Fibroblast of skin of right quadriceps (primary cell): ENCODE results near the gene PDE7B.

Experiments used
- DNase-seq: peaks from one replicate; pipeline ENCODE4 v3.0.0-alpha.2; 2013

PDE7B gene

DNA sequence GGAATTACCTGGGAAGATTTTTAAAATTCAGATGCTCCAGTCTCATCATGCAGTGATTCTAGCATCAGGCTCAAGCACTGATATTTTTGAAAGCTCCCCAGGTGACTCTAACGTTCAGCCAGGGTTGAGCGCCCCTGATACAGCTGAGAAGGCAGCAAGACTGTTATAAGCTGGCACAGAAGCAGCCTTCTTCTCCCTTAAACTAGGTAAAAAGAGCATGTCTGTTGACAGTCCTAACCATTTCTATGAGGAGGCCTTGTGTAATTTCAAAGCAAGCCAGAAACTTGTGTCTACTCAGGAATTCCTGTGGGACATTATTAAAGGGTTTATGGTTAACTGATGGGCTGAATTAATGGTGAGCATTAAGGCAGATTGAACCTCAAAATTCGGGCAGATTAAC, 141.9 kb downstream of the PDE7B start:
- DNase-seq = no peak

DNA sequence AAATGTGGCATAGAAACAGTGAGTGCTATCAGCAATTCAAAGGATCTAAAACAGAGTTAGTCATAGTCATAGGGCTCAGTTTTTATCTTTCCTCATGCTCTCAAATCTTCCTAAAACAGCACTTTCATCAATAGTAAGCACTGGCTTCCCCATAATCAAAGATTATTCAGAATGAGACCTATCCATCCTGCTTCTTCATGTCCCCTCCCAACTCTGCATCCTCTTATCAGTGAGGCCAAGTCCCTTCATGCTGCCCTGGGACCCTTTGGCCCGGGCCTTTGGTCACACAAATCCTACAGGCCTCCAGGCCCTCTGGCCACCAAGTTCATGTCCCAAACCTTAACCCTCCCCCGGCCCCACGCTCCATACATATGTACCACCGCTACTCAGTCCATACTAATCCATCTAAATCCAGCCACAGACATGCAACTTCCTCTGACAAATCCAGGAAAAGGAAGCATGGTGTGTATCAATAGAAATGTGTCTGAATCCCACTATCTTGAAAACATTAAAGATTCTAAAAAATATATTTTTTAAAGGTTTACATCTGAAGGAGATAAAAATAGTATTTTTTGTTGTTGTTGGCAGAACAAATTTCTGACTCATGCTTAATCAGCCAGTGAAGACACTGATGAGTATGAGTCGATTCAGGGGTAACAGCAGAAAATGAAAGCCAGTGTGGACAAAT, 143.5 kb downstream of the PDE7B start:
- DNase-seq = peak; percentile 87

DNA sequence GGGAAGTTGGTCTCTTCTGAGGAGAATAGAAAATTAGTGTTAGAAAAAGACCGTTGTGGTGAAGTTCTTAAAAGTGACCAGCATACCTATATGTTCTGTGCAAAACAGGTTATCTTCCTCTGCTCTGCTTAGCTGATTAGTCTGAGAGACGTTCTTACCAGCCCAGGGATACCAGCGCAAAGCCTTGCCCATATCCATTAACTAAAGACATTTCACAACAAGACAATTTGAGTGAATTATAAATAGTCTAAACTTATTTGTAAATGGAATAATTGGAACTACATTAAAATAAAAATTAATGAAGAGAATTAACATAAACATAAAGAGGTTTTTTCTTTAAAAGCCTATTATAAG, 144.0 kb downstream of the PDE7B start:
- no peak for DNase-seq

DNA sequence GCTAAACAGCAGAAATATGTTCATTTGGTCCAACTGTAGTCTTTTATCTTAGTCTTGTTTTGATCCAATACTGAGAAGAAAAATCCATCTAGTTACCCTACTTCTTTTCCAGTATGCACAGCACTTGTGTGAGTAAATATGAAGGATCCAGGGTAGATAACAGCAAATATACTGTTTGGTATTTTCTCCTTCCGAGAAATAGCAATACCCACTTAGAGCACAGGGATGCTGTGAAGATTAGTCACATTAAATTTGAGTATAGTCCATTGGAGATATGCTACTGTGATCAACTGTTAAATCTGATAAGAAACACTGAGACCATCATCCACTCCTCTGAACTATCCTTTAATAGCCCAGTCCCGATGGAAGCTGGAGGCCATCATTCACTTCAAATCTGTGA, 145.2 kb downstream of the PDE7B start:
- DNase-seq = no peak

DNA sequence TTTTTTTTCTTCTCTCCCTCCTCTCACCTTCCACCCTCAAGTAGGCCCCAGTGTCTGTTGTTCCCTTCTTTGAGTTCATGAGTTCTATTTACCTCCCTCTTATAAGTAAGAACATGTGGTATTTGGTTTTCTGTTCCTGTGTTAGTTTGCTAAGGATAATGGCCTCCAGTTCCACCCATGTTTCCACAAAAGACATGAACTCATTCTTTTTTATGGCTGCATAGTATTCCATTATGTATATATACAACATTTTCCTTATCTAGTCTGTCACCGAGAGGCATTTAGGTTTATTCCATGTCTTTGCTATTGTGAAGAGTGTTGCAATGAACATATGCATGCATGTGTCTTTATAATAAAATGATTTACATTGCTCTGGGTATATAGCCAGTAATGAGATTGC, 147.9 kb downstream of the PDE7B start:
- DNase-seq = no peak

DNA sequence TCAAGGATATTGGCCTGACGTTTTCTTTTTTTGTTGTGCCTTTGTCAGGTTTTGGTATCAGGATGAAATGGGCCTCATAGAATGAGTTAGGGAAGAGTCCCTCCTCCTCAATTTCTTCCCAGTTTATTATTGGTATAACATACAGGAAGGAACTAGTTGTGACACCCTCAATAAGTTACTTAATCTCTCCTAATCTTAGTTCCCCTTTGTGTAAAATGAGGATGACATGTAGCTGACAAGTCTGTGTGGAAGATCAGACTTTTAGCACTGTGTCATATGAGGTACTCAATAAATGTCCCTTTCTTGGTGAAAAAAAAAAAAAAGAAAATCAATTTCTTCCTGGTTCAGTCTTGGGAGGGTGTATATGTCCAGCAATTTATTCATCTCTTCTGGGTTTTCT, 155.8 kb downstream of the PDE7B start:
- no peak for DNase-seq

DNA sequence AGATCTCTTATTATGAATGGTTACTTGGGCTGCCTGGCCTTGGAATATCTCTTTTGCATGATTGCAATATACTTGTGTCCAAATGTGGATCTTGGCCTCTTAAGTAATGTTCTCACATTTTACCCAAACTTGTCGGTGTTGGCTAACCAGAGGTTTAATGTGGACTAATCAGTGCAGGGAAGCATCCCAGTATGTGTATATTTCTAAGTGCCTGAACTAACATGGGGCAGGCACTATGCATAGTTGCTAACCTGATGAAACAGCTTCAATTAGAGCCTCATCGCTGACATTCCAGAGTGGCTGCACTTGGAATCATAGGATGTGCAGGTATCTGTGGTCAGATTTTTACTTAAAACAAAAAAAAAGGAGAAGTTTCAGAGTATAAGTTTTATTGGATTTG, 160.0 kb downstream of the PDE7B start:
- peak; percentile 68 for DNase-seq

DNA sequence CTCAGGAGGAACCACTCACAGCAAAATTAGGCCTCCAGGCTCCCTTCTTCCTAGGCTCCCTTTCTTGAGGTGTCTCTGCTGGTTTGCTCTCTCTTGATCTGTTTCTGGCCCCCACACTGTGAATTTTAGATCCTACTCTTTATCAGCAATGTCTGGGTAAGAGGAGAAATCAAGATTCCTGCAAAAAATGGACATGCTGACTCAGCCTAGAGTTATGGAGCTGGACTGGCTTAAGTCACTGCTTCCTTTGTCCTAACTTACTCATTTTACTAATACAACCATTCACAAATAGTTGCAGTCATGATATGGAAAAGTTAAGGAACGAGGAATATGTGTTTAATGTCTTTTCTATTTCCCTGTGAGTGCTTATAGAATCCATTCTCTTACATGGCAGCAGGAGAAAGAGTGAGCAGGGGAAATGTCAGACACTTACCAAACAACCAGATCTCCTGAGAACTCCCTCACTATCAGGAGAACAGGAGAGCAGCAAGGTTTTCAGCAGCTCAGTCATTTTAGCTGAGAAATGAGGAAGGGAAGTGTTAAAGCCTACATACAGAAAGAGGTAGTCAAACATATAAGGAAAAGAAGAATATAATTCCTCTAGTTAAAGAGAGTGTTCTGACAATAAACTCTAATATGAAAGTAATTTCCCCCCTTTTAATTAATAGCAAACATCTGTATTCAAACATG, 160.8 kb downstream of the PDE7B start:
- DNase-seq = peak; percentile 94

DNA sequence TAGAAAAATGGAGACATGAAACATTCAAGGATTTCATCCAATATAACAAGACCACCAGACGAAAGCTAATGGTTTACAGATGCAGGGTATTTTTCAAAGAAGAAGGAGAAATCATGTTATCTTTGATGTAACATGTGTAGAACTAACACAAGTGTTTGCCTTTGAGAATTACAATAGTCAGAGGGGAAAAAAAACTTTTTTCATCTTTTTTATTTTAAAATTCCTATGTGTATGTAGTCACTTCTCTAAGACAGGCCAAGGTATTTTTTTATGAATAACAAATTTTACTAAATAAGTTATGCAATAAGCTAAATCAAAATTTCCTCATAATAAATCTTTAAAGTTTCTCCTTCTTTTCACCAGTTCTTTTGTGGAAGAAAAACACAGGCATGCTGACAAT, 161.4 kb downstream of the PDE7B start:
- DNase-seq = peak; percentile 46

DNA sequence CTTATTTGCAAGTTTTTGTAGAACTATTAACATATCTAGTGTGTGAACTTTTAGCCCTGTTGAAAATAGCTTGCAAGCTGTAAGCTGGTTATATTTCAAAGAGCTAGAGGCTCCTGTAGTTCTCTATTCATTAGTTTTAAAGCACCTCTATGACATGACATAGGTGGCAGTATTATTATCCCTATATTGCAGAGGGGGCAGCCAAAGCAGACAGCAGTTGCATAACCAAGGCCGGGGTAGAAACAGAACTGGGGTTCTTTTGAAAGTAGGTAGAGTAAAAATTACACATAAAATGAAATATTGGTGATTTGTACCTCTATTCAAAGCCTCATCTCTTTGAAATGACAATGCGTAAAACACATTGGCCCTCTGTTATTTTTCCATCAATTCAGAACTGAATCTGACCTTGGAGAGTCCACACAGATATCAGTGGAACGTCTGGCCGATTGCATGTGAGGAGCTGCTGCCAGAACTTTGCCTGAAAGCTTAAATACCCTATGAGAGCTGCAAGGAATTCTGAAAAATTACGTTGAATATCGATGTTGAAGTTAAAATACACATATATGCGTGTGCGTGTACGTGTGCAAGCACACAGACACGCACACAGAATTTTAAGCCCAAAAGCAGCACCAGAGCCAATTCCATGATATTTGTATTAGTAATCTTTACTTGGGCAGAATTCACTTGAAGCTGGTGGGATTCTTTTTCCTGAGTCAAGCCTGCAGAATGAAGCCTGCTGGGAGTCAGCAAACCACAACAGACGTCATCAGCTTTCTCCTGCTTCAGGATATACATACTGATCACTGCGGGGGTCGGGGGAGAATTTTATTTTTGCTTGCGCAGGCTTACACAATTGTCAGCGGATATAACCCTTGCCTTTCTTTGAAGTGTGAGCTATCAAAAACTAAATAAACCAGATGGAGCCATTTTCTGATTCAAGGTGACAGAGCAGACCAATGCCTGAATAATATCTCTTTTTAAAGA, 163.2 kb downstream of the PDE7B start:
- peak; percentile 100 for DNase-seq

DNA sequence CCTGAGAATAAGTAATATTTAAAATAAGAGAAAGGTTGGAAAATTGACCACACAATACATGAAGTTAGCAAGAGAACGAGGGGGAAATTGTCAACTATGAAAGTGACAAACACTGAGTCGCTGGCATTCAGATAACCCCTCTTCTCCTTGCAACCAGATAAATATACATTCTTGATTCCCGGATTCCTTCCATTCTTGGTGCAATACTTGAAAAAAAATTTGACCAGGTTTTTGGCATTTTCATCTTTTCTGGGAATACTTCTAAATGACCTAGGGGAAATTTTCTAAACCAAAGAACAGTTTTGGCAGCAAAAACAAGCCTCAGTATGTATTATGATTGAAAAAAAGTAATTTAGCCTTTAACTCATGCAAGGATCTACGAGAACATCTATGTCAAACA, 164.0 kb downstream of the PDE7B start:
- DNase-seq = peak; percentile 79

DNA sequence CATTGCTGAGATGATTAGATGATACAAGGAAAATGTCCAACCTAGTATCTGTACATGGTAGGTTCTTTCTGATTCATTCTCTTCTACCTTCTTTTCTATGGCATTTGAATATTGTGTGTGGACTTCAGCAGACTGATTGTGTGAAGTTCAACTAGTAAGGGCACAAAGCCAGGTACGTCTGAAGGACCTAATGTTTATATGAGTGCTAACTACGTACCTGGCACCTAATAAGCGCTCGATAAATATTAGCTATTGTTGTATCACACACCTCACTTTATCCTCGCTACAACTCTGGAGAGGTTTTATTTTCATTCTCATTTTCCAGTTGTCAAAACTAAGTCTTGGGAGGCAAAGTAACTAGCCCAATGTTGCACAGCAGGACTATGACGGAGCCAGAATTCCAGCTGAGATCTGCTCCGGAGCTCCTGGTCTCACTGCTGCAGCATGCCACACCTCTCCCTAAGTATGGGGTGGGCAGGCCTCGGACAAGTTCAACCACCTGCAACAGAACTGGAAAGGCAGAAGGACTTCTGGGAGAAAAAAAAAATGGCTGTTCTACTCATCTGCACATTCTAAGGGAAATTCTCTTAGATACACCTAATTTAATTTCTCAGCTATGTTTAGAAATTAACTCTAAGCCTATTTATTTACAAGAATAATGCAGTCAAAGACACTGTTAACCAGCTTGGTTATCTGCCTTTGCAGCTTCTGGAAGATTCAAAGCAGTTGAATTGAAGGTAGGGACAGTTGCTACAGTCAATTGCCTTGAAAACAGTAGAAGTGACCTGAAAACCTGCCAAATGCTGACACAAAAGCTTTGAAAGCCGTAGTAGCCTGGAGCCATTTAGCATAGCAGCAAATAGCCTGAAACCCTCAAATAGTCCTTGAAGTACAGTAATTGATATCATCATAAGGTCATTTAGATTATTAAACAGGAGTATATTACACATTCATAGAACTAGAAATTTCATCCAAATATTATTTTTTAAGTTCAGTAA, 165.0 kb downstream of the PDE7B start:
- DNase-seq = no peak

DNA sequence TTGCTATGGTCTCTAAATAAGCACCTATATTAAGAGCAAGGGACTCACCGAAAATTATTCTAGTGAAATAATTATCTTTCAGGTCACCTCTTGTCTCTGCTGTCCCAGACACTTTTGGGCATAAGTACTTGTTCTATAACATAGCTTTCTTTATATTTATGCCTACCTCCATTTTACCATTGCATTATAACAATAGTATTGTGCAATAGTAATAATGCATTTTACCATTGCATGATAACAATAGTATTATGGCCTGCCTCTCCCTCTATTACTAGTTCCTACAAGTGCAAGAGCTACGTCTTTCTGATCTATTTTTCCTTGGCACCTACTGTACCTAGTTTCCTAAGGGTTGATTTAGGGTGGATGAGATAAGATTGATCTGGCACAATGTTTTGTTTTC, 169.2 kb downstream of the PDE7B start:
- no peak for DNase-seq

DNA sequence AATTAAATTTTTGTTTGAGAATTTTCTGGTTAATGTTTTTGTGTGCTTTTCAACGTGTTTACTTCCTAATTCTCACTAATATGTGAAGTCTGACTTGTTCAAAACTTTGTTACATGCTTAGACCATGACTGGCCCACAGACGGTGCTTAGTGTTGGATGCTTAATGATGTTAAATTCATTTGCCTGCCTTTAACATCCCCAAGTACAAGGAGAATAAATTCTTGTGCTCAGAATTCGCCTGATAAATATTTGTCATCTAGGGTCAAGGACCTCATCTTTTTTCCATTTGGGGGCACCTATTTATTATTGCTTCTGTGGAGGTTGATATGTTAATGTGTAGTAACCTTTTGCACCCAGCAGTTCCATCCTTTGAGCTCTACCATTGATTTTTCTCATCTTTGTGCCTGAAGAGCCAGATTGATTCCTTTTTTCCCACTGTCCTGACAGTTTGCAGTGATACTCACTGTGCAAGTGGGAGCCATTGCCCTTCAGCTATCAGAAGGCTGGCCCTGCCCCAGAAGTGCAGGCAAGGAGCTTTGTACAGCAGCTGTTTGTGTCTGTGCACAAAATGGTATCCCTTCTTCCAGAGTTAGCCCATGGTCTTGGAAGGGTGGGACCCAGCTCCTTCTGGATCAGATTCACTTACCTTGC, 170.8 kb downstream of the PDE7B start:
- DNase-seq = no peak

DNA sequence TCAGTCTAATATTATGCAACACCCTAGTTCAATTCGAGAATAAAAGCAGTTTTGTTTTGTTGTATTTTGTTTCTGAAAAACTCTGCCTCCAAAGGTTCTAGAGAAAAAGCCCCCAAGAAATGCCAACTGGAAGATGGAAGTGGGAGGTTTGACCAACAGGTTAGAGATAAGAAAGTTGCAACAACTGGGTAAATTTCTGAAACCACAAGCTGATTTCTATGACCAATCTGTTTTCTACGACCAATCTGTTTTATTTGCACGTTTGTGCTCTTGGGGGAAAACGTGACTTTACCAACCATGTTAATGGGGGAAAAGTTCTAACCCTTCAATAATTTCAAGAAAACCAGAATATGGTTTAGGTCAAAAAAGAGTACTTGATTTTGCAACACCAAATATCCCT, 173.2 kb downstream of the PDE7B start:
- no peak for DNase-seq

DNA sequence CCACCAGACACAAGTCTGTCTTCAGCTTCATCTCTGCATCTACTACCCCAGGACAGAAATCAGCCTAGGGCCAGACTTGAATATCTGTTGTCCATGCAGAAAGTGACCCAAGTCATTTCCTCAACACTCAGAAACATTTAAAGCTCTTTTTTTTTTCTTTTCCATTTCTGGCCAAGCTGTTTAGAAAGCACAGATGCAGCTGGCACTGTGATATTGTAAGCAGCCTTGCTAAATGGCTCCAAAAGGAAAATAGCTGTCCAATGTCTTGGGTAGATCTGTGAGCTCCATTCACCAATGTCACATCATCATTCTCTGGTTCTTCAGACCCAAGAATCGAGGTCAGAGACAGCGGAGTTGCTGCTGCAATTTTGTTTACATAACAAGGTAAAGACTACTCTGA, 174.2 kb downstream of the PDE7B start:
- DNase-seq = no peak

DNA sequence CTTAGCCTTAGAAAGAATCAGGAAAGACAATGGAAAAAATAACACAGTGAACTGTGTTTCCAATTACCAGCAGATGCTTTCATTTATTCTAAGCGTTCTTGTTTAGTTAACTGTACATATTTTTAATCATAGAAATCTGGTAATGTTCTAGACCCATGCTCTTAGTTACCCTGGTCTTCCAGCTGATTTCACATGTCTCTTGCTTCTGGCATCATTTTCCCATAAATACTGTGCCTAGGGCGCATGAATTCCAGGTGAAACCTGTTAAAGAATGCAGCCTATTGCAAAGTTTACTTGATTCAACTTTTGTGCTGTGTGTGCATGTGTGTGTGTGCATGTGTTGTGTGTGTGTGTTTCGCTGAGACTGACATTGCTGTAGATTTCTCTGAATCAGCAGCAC, 178.6 kb downstream of the PDE7B start:
- DNase-seq = peak; percentile 69

DNA sequence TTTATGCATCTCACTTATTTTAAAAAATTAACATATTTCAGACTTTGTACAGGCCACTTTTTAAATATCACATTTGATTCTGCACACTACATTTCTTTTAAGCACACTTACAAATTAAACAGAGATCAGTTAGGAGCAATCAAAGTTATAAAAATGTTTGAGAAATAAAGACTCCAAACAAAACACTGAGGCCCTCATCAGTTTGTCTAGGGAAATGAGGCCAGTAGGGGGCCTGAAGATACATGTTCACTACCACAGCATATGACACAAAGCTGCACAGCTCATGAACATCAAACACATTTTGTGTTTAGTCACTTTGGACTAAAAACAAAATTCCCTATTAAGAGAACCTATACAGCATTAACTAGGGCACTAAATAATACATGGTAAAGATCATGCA, 180.5 kb downstream of the PDE7B start:
- peak; percentile 64 for DNase-seq

DNA sequence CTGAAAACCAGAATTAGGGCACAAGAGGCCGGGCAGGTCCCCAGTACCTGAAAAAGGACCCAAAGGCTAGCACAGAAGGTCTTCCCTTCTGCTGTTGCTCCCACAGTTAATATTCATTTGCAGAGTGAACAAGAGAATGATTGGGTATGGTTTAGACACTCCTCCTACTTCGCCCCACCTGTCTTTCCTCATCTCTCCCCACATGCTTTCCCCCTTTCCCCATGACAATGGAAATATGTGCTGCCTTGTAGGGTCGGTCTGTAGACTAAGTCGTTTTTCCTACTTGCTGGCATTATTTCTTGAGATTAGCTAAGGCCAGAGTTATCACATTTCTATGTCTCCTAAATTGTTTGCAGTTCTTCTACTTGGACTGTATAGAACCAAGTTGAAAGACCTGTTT, 181.9 kb downstream of the PDE7B start:
- DNase-seq = no peak

DNA sequence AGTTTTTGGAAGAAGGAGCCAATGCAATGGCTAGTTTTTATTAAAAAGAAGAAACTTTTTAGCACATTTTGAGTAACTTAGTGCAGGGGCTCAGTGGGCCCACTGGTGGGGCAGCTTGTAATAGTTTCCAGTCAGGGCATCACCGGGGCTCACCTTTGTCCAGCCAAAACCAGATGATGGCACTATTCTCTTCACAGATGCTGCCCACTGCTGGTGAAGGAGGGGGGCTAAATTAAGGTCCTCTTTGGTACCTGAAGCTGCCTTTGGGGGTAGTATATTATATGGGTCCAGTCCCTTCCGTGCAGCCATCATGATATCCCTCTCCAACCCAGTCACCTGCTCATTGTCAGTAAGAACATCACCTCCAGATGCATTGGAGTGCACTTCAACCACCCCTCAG, 182.9 kb downstream of the PDE7B start:
- DNase-seq = no peak

DNA sequence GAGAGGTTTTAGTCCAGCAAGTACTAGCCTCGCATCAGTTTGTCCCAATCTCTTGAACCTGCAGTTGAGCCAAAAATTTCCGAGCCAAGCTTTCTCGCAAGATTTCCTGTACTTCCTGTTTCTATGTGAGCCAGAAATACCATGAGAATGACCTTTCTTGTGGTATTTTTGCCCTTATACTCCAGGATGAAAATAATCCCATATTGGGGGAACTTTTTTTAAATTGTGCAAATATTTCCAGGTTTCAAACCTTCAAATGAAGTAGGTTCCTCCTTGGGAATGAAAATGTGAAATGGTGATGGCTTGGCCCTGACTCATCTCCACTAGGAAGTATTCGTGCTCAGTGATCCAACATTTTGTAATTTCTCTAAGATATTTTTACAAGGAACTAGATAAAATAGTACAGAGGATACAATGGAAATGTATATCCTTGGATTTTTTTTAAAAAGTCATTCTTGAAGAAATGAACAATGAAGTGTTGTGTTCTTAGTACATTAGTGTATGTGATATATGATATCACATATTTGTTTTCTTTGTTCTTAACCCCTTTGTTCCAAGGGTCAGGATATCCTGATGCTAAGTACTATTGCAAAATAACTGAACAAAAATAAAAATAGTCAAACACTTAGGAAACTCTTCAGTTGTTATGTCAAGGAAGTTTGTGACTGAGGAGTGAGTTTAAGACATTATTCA, 184.0 kb downstream of the PDE7B start:
- peak; percentile 66 for DNase-seq

DNA sequence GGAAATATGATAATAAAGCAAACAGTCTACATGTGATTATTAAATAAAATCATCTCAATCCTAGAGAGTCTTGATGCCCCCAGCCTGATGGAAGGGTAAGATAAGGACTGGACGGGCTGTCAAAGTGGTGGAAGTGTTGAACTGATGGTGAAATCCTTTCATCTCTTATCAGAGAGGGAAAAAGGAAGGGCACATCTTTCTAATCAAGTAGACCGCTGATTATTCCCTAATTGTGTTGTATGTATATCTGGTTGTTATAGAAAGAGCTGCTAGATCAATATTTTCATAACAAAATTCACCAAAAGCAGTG, 184.5 kb downstream of the PDE7B start:
- DNase-seq = no peak
